ENCODE data around the gene CCDC149.

CCDC149 gene

DNA sequence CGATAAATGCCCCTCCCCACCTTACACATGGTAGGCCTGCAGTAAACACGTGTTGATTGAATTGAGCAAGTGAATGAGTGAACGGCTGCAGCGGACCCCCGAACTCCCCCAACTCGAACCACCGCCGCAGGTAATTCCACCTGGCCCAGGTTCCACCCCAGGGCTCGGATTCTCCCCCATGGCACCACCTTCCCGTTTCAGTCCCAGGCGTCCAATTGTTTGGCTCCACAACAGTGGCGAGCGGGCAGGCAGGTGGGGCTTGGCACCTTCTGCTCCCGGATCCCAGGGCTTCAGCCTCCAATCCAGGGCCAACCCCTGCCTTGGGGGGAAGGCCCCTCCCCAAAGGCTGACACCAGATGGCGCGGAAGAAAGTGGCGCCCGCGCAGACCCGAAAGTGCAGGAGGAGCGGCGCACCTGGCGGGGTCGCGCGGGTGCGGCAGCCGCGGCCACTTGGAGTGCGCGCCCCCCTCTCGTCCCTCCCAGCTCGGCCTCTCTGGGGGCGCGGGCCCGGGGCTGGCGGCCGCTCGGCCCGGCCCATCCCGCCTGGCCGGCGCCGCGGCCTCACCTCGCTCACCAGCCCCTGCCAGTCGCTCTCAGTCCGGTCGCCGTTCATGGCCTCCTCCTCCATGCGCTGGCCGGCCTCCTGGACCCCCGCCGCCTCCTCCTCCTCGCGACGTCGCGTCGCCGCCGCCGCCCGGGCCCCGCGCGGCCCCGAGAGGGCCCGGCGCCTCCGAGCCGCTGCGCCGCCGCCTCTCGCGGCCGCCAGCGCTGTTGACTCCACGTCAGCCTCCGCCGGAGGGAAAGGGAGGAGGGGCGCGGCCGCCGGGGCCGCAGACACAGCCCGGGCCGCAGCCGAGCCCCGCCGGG, at the start of gene CCDC149:
Gene CCDC149, minus strand, starts transcription at position 791 of the 867 bp plus-strand sequence. Its CDS starts 178 bp downstream, at position 613.
- no peak within 1 kb of the TSS for H3K4me3 ChIP-seq (ENCODE audit: low read depth, low read length)
- TF ChIP-seq, protein P1, sequence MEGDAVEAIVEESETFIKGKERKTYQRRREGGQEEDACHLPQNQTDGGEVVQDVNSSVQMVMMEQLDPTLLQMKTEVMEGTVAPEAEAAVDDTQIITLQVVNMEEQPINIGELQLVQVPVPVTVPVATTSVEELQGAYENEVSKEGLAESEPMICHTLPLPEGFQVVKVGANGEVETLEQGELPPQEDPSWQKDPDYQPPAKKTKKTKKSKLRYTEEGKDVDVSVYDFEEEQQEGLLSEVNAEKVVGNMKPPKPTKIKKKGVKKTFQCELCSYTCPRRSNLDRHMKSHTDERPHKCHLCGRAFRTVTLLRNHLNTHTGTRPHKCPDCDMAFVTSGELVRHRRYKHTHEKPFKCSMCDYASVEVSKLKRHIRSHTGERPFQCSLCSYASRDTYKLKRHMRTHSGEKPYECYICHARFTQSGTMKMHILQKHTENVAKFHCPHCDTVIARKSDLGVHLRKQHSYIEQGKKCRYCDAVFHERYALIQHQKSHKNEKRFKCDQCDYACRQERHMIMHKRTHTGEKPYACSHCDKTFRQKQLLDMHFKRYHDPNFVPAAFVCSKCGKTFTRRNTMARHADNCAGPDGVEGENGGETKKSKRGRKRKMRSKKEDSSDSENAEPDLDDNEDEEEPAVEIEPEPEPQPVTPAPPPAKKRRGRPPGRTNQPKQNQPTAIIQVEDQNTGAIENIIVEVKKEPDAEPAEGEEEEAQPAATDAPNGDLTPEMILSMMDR (IDR thresholded peaks at IDR 0.05; ENCODE audit: borderline replicate concordance, insufficient read depth, low read depth, low read length): no peak

DNA sequence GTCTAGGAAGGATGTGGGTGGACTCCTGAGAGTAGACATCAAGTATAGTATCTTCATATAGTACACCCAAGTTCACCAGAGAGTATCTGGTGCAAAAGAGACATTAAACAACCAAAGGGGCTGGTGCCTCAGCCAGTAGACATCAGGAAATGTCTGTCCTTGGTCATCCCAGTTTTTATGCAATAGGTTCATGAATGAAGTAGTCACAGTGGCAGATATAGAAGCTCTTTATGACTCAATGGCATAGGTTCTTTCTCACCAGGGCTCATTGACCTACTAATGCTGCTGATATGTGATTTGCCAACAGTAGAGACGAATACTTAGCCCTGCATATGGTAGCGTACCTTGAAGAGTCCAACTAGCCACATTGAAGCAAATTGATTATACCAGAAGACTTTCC, 45.0 kb upstream of the CCDC149 start:
- TF ChIP-seq, protein P1 (IDR thresholded peaks at IDR 0.05; ENCODE audit: borderline replicate concordance, insufficient read depth, low read depth, low read length): no peak
- no peak overlapping the region for H3K4me3 ChIP-seq (ENCODE audit: low read depth, low read length)

DNA sequence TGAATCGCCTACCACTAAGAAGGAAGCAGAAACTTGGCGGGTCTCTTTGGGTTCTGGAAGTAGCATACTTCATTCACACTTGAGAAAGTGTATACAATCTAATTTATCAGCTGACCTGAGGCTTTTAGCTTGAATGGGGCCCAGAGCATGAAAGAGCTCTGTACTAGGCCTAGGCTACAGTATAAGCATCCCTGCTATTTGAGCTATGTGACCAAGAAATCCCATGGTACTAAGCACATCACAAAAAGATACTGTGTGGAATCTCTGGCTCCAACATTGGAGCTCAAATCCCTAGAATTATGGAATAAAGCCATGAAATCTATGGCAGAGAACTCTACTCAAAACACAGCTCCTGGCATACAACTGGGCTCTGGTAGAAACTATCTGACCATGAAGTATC, 43.9 kb upstream of the CCDC149 start:
- H3K4me3 ChIP-seq (ENCODE audit: low read depth, low read length): no peak overlapping the region
- TF ChIP-seq, protein P1 (IDR thresholded peaks at IDR 0.05; ENCODE audit: borderline replicate concordance, insufficient read depth, low read depth, low read length): no peak

DNA sequence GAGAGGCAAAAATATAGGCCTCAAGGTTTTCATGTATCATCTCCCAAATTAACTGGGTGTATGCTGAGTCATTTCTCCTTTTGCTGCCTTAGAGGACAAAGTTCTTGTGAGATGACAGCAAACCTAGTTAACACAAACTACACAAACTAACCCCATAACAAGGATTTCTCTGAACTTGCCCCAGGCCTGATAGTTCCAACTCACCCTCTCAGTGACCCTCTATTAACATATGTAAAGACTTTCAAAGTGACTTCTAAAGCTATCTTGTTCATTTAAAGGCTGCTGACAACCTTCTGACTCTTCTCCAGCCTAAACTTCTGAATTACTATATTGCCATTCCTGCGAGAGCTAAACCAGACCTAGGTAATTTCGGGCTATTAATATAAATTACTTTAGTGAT, 43.2 kb upstream of the CCDC149 start:
- TF ChIP-seq, protein P1 (IDR thresholded peaks at IDR 0.05; ENCODE audit: borderline replicate concordance, insufficient read depth, low read depth, low read length): no peak
- H3K4me3 ChIP-seq (ENCODE audit: low read depth, low read length): no peak overlapping the region

DNA sequence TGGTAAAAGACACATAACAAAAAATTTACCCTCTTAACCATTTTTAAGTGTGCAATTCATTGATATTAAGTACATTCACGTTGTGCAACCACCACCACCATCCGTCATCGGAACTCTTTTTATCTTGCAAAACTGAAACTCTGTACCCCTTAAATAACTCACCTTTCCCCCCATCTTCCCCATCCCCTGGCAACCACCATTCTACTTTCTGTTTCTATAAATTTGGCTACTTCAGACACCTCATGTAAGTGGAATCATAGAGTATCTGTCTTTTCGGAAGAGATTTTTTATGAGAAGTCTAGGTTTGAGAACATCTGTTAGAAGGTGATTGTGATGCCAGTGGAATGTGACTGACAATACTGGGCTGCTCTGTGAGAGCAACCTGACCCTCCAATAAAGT, 39.8 kb upstream of the CCDC149 start:
- no peak overlapping the region for H3K4me3 ChIP-seq (ENCODE audit: low read depth, low read length)
- TF ChIP-seq, protein P1 (IDR thresholded peaks at IDR 0.05; ENCODE audit: borderline replicate concordance, insufficient read depth, low read depth, low read length): no peak

DNA sequence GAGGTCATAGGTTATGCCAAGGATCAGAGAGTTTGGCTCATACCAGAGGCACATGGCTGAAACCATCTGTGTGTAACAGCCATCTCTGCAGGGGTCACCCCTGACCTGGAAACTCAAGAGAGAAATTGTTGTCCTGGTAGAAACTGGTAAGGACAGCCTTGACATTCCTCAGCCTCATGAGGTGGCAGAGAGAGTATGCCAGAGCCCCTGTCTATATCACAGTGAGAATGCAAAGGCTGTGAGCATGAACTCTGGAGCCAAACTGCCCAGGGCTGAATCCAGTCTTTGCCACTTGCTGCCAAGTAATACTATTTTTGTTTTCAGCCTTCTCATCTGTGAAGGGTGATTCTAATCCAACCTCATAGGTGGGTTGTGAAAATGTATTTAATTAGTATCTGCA, 37.1 kb upstream of the CCDC149 start:
- H3K4me3 ChIP-seq (ENCODE audit: low read depth, low read length): no peak overlapping the region
- TF ChIP-seq, protein P1 (IDR thresholded peaks at IDR 0.05; ENCODE audit: borderline replicate concordance, insufficient read depth, low read depth, low read length): no peak

DNA sequence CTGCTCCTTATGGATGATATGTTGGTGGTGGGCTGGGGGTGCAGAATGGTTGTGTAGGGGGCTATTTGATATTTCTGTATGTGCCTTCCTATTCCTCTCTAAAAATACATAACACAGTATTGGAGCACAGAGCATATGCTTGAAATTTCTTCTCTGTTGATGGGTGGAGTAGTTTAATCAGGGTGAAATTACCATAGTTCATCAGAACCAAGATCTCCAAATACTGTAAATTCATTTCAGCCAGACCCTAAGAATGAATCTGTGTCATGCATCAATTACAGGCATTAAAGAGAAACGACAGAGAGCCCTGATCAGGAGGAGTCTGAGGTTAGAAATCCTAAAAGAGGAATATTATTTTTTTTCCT, 25.1 kb upstream of the CCDC149 start:
- no peak overlapping the region for H3K4me3 ChIP-seq (ENCODE audit: low read depth, low read length)
- TF ChIP-seq, protein P1 (IDR thresholded peaks at IDR 0.05; ENCODE audit: borderline replicate concordance, insufficient read depth, low read depth, low read length): no peak
